ENCODE data around the gene NLRP9. TPM values are rescaled to one million over a fixed set of nuclear protein-coding genes. Genes with fewer than 3 reads are reported as not detected.

Gene NLRP9
- total RNA-seq, 1 donor from 2014 or later: not detected

Other genes with a start within 250 kb of the NLRP9 start
- 2.4 and 2.9 TPM in 2 replicates for gene SSC5D, start 250.0 kb downstream of the NLRP9 start, total RNA-seq
- not detected in 2 replicates for gene SBK2, start 201.3 kb downstream of the NLRP9 start, total RNA-seq
- 1.3 and 1.5 TPM in 2 replicates for gene SBK3, start 192.9 kb downstream of the NLRP9 start, total RNA-seq
- 9.2 and 9.5 TPM in 2 replicates for gene ZNF579, start 157.6 kb downstream of the NLRP9 start, total RNA-seq
- 4.4 and 4.7 TPM in 2 replicates for gene FIZ1, start 138.9 kb downstream of the NLRP9 start, total RNA-seq
- 24.6 and 42.1 TPM in 2 replicates for gene ZNF524, start 138.1 kb downstream of the NLRP9 start, total RNA-seq
- gene ZNF865, start 132.8 kb downstream of the NLRP9 start, total RNA-seq: 5.7 and 13.1 TPM in 2 replicates
- gene ZNF784, start 113.8 kb downstream of the NLRP9 start, total RNA-seq: 2.0 and 3.9 TPM in 2 replicates
- gene ZNF580, start 97.4 kb downstream of the NLRP9 start, total RNA-seq: 18.3 and 28.9 TPM in 2 replicates
- gene ZNF581, start 94.8 kb downstream of the NLRP9 start, total RNA-seq: 22.8 and 39.4 TPM in 2 replicates
- gene CCDC106, start 90.2 kb downstream of the NLRP9 start, total RNA-seq: 24.0 and 28.7 TPM in 2 replicates
- 111 and 150 TPM in 2 replicates for gene U2AF2, start 83.4 kb downstream of the NLRP9 start, total RNA-seq
- 162 and 201 TPM in 2 replicates for gene EPN1, start 63.2 kb downstream of the NLRP9 start, total RNA-seq
- not detected in 2 replicates for gene RFPL4A, start 20.7 kb upstream of the NLRP9 start, total RNA-seq
- not detected in 2 replicates for gene RFPL4AL1, start 30.7 kb upstream of the NLRP9 start, total RNA-seq
- gene NLRP11, start 93.6 kb upstream of the NLRP9 start, total RNA-seq: not detected in 2 replicates
- gene NLRP4, start 98.1 kb upstream of the NLRP9 start, total RNA-seq: not detected in 2 replicates
- not detected in 2 replicates for gene NLRP13, start 193.9 kb upstream of the NLRP9 start, total RNA-seq
- gene NLRP8, start 209.4 kb upstream of the NLRP9 start, total RNA-seq: not detected in 2 replicates
- gene NLRP5, start 248.4 kb upstream of the NLRP9 start, total RNA-seq: not detected in 2 replicates